ENCODE data around the gene ZNF385D.
"Not testable (repeated sequence)": the region's sequence is repeated elsewhere in the genome, so short reads cannot be mapped to it uniquely, and the experiment has no call there.

DNA sequence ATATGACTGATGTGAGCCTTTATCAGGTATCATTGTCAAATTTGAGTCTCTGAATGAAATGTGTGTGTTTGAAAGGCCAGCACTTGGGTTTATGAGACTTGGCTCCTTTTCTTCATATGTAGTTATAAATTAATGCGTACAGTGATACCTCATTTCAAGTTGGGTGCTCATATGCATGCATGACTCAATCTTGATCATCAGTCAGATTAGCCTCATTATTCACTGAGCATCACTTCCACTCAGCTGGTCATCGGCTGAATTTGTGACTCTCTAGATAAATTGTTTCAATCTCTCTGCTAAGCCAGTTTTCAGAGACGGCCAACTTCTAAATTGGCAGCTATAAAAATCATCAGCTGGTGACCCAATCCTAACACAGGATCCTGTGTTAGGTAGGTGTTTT is 260.3 kb downstream of the ZNF385D start:
- TF ChIP-seq, protein P1, sequence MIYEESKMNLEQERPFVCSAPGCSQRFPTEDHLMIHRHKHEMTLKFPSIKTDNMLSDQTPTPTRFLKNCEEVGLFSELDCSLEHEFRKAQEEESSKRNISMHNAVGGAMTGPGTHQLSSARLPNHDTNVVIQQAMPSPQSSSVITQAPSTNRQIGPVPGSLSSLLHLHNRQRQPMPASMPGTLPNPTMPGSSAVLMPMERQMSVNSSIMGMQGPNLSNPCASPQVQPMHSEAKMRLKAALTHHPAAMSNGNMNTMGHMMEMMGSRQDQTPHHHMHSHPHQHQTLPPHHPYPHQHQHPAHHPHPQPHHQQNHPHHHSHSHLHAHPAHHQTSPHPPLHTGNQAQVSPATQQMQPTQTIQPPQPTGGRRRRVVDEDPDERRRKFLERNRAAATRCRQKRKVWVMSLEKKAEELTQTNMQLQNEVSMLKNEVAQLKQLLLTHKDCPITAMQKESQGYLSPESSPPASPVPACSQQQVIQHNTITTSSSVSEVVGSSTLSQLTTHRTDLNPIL (CRISPR knock-in tag; IDR thresholded peaks at IDR 0.05; ENCODE audit: low read depth): not testable (repeated sequence)
- TF ChIP-seq ARNTL (CRISPR knock-in tag; IDR thresholded peaks at IDR 0.05; ENCODE audit: borderline replicate concordance, low read depth); BACH2 (CRISPR knock-in tag; IDR thresholded peaks at IDR 0.05; ENCODE audit: borderline replicate concordance); CSDC2 (CRISPR knock-in tag; IDR thresholded peaks at IDR 0.05); OSR1 (CRISPR knock-in tag; IDR thresholded peaks at IDR 0.05); TOX (CRISPR knock-in tag; IDR thresholded peaks at IDR 0.05; ENCODE audit: borderline replicate concordance): not testable (repeated sequence)
- TF ChIP-seq, protein P2, sequence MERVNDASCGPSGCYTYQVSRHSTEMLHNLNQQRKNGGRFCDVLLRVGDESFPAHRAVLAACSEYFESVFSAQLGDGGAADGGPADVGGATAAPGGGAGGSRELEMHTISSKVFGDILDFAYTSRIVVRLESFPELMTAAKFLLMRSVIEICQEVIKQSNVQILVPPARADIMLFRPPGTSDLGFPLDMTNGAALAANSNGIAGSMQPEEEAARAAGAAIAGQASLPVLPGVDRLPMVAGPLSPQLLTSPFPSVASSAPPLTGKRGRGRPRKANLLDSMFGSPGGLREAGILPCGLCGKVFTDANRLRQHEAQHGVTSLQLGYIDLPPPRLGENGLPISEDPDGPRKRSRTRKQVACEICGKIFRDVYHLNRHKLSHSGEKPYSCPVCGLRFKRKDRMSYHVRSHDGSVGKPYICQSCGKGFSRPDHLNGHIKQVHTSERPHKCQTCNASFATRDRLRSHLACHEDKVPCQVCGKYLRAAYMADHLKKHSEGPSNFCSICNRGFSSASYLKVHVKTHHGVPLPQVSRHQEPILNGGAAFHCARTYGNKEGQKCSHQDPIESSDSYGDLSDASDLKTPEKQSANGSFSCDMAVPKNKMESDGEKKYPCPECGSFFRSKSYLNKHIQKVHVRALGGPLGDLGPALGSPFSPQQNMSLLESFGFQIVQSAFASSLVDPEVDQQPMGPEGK (CRISPR knock-in tag; IDR thresholded peaks at IDR 0.05; ENCODE audit: borderline replicate concordance): not testable (repeated sequence)
- TF ChIP-seq, protein P3, sequence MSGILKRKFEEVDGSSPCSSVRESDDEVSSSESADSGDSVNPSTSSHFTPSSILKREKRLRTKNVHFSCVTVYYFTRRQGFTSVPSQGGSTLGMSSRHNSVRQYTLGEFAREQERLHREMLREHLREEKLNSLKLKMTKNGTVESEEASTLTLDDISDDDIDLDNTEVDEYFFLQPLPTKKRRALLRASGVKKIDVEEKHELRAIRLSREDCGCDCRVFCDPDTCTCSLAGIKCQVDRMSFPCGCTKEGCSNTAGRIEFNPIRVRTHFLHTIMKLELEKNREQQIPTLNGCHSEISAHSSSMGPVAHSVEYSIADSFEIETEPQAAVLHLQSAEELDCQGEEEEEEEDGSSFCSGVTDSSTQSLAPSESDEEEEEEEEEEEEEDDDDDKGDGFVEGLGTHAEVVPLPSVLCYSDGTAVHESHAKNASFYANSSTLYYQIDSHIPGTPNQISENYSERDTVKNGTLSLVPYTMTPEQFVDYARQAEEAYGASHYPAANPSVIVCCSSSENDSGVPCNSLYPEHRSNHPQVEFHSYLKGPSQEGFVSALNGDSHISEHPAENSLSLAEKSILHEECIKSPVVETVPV (CRISPR knock-in tag; IDR thresholded peaks at IDR 0.05): not testable (repeated sequence)
- TF ChIP-seq, protein P4, sequence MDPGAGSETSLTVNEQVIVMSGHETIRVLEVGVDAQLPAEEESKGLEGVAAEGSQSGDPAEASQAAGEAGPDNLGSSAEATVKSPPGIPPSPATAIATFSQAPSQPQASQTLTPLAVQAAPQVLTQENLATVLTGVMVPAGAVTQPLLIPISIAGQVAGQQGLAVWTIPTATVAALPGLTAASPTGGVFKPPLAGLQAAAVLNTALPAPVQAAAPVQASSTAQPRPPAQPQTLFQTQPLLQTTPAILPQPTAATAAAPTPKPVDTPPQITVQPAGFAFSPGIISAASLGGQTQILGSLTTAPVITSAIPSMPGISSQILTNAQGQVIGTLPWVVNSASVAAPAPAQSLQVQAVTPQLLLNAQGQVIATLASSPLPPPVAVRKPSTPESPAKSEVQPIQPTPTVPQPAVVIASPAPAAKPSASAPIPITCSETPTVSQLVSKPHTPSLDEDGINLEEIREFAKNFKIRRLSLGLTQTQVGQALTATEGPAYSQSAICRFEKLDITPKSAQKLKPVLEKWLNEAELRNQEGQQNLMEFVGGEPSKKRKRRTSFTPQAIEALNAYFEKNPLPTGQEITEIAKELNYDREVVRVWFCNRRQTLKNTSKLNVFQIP (CRISPR knock-in tag; IDR thresholded peaks at IDR 0.05; ENCODE audit: borderline replicate concordance, low read depth): not testable (repeated sequence)

Measured in SK-N-SH treated with all-trans-retinoic acid at 6 μM for 48 hours (cell line).